Esophagus squamous epithelium (tissue), 4 donors: Measurements from ENCODE around the gene AHI1.

Experiments
- POLR2A ChIP-seq, 4 donors: fragments of 450-650 bp; IDR thresholded peaks; one replicate each; pipeline ENCODE4 v1.6.1; 2017; ENCODE audit warnings: antibody characterized with exemption in 4 of 4, mild to moderate bottlenecking in 4 of 4, moderate library complexity in 3 of 4
- TF ChIP-seq, protein P1 (sequence below), 6 experiments: fragments of 450-650 bp in 4 of 6; fragments of 200-600 bp in 2 of 6; sonication (generic) in 2 of 6; IDR thresholded peaks; one replicate each; pipeline ENCODE4 v1.5.1; 2016 to 2019; ENCODE audit warnings: antibody characterized with exemption in 6 of 6, mild to moderate bottlenecking in 4 of 6, moderate library complexity in 4 of 6

DNA sequence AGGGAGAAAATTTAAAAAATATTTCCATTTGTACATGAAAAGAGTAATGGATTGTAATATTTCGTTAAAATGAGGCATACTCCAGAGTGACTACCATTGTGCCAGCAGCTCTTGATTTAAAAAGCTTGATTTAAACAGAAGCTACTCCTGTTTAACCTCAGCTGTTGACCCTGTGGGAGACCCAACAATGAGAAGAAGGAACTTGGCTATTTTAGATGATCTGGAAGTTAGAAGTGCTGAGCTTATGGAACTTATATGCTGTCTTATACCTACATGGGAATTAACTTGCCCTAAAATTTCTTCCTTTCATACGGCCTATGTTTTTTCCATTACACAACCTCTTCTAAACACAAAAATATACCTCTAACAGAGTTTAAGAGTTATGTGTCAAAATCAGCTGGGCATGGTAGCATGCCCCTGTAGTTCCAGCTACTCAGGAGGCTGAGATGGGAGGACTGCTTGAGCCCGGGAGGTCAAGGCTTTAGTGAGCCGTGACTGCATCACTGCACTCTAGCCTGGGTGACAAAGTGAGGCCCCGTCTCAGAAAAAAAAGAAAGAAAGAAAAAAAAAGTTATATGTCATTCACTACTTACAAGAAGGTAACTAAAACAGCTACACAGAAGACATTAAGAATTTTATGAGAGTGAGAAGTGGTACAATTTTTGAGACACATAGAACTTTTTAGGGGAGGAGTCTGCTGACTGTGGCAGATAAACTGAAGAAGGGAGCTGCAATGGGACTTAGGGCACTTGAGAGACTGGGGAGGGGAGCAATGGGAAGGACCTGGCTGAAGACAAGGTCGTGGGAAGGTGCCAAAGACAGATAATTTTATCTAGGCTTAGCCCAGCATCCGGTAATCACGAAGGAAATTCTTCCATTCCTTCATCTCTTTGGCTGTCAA, 176.6 kb downstream of the AHI1 start:
- TF ChIP-seq, protein P1, sequence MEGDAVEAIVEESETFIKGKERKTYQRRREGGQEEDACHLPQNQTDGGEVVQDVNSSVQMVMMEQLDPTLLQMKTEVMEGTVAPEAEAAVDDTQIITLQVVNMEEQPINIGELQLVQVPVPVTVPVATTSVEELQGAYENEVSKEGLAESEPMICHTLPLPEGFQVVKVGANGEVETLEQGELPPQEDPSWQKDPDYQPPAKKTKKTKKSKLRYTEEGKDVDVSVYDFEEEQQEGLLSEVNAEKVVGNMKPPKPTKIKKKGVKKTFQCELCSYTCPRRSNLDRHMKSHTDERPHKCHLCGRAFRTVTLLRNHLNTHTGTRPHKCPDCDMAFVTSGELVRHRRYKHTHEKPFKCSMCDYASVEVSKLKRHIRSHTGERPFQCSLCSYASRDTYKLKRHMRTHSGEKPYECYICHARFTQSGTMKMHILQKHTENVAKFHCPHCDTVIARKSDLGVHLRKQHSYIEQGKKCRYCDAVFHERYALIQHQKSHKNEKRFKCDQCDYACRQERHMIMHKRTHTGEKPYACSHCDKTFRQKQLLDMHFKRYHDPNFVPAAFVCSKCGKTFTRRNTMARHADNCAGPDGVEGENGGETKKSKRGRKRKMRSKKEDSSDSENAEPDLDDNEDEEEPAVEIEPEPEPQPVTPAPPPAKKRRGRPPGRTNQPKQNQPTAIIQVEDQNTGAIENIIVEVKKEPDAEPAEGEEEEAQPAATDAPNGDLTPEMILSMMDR (IDR thresholded peaks at IDR 0.05), result no peak
- no peak for TF ChIP-seq POLR2A (IDR thresholded peaks at IDR 0.05)
